Eye (tissue), 1 donor: Measurements from ENCODE around the gene CTU1.

Experiments
- DNase-seq: peaks from one replicate; pipeline ENCODE4 v3.0.0-alpha.2; 2015

Gene CTU1

DNA sequence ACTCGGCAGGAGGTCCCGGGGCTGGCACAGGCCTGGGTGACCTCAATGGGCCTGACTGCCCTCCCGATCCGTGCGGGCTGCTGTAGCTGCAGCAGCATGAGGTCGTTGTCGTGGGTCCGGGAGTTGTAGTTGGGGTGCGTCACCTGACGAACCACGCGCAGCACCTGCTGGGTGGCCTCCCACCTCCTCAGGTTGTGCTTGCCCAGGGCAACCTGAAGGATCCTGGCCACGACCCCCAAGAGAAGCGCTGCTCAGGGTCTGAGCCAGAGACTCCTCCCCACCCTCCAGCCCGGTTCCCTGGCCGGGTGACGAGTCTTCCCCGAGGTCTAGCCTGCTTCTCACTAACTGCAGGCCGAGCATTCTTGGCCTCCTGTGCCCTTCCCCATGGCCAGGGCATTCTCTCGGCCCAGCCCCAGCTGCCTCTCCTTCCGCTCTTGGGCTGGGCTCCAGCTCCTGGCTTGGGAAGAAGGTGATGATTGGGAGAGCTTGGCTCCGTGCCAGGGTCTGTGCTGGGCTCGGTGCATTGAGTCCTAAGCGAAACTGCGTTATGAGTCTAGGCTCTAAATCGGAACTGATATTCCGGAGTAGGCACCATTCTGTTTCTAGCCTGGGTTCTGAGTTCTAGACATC, 28.6 kb downstream of the CTU1 start:
- no peak for DNase-seq

DNA sequence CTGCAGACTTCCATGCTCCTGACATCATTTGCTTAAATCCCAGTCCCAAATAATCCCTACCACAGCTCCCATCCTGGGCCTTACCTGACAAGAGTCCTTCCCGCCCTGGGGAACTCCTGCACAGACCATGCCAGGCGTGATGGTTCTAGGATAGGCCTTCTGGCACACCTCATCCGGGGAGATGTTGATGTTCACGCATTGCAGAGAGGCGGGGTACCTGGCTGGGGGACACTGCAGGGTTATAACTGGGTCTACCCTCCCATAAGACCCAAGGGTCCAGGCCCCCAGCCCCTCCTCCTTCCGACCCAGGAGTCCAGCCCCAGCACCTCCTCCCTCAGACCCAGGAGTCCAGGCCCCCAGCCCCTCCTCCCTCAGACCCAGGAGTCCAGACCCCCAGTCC, 29.5 kb downstream of the CTU1 start:
- no peak for DNase-seq

DNA sequence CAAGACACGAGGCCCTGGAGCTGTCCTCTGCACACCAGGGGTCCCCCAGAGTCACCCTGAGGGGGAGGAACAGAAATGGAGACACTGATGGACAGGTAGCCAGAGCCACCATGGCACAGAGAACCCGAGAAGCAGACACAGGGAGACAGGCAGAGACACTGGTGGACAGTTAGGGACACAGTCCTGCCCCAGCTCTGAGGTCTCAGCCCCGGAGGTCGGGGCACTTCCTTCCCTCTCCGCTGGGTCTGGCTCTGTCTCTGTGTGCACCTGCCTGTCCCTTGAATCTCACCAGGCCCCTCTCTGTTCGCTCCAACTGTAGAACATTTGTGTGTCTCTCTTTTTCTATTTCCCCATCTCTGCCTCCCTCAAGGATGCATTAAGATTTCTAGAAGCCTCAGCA, 30.1 kb downstream of the CTU1 start:
- no peak for DNase-seq

DNA sequence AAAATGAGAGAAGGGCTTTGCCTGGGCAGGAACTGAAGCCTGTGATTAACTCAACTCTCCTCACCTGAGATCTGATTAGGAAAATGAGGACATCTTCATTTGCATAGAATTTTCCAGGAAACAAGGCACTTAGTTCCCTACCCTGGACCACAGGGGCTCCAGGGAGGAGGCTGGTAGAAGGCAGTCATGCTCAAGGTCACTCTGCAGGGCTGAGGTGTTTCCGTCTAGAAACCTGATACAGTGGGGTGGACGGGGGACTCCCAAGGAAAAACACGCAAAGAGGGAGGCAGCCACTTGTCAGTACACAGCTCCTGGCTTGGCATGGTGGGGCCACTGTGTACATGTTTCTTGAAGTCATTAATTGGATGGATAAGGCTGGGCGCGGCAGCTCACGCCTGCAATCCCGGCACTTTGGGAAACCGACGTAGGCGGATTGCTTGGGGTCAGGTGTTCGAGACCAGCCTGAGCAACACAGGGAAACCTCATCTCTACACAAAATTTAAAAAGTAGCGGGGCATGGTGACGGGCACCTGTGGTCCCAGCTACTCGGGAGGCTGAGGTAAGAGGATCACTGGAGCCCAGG, 31.5 kb downstream of the CTU1 start:
- no peak for DNase-seq

DNA sequence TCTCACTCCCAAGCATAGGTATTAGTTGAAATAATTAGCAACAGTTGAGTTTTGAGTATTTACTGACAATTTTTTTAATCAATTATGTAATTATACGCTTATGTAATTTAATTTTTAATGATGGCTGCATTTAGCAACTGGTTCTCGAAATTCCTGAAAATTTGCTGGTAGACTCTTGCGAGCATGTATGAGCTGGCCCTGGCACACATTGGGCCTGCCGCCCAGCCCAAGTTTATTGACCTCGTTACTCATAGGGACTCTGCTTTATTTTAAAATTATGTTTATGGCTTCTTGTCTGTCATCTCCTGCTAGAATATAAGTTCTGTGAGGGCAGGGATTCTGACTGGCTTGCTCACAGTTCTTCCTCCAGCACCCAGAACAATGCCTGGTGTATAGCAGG, 32.2 kb downstream of the CTU1 start:
- DNase-seq, result no peak

DNA sequence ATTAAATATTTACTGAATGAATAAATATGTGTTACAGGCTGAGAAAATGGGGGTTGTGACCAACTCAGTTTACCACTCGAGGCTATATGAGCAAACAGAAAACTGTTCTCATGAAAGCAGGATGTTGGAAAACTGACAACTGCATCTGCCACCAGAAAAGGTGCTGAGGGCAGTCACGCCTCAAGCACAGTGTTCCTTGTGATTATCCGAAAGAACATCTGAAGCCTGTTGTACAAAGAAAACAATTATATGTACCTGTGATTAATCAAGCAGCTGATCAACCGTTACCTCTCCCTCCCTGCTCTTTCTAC, 37.2 kb downstream of the CTU1 start:
- no peak for DNase-seq

DNA sequence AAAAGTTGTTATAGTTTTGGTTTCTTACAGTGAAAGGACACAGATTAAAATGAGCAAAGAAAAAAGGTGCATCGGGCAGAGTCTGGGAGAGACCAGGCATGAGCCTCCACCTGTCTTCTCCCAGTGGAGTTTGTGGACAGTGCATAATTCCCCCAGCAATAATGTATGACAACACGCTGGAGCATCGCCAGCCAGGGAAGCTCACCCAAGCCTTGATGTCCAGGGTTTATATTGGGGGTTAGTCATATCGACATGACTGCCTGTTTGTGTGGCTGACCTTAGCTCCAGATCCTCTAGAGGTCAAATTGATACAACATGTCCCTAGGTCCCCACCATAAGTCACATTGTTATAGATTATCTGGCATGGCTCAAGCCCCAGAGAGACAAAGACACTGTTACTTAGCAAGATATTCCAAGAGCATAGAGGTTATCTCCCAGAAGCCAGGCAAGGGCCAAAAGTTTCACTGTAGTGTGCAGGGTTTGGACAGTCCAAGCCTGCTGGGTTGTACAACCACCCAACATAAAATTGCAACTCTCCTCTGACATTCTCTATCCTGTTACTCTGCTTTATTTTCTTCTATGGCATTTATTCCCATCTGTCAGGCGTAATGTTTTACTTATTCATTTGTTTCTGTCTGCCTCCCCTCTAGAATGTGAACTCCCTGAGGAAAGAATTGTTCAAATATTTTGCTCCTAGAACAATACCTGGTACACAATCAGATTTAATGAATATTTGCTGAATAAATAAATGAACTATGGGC, 37.7 kb downstream of the CTU1 start:
- no peak for DNase-seq

DNA sequence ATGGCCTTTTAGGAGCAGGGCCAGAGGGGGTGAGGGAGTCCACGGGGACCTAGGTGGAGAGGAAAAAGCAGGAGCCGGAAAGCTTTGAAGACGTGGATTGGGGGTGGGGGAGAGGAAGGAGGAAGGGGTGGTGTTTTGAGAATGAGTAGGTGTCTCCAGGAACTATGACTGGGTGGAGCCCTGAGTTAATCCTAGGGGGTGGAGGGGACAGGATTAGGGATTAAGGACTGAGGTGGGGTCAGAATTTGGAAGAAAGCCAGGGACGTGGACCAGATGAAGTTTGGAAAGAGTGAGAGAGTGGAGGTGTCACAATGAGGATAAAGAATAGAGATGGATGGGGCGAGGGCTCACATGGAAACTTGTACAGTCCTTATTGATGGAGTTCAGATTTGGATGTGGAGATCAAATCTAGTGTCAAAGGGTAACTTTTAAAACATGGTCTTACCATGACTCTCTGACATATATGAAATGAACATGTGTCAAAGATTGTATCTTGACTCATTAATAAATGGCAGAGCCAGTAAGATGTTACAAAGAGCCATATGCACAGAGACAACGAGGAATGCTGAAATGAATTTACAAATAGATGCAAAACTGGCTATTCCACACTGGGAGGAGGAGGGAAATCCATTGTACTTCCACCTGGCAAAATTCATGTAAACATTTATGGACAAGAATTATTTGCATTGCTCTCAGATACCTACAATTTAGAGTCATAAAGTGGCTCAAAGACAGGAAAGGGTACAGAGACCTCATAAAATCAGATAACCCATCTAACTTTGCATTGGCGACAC, 41.6 kb downstream of the CTU1 start:
- DNase-seq, result no peak

DNA sequence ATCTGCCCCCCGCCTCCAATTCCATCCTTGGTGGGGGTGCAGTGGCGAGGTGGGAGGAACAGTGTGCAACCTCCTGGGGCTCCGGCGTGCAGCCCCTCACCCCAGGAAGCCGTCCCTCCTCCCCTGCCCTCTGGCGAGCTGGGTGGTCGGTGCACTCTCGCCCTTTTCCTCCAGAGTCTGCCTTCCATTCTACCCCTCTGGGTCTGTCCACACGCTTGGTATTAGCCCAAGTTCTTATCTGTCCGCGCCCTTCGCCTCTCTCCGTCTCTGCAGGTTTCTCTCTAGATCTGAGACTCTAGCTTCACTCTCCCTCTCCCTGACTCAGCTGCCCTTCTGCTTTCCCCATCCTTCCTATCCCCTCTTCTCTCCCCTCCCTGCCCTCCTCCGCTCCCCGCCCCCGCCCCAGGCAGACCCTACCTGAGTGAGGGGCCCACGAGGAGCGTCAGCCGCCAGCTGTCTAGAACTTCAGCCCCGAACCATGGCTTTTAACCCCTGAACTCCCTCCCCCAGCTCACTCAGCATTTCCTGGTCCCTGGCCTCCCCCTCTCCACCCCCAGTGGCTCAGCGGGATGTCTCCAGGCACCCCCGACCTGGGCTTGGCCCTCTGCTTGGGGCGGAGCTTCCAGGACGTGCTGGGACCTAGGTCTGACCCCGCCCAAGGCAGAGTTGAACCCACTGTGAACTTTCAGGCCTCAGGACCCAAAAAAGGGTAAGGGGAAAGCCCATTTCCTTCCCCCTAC, 42.8 kb downstream of the CTU1 start:
- no peak for DNase-seq

DNA sequence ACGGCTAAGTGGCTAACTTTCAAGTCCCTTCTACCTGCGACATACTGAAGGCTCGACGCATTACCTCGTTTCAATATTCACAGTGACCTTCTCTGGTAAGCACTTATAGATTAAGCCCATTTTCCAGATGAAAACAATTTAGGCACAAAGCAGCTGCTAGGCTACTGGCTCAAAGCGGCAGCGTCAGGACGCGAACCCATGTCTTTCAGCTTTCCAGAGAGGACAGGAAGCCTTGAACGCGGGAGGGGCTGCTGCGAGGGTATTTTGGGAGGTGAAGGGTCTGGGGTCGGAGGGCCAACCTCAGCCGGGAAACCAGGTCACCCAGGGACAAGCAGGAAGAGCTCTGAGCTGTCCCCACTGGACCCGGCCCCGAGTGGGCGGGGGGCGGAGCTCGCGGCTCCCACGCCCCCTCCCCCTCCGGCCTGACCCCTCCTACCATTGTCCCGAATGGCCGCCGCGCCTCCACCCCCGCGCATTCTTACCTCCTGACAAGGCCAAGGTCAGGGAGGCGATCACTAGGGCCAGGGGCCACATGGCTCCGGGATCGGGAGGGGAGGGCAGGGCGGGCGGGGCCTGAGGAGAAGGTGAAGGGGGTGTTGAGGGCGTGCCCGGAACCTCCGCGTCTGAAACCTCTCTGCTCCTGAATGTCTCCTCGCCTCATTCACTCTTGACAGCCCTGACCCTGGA, 43.5 kb downstream of the CTU1 start, which contains the start of gene KLK13:
TSS of gene KLK13 (minus strand) at position 559 of the 687 bp plus-strand sequence. CDS start at position 534, 25 bp downstream.
- peak; percentile 20 for DNase-seq

DNA sequence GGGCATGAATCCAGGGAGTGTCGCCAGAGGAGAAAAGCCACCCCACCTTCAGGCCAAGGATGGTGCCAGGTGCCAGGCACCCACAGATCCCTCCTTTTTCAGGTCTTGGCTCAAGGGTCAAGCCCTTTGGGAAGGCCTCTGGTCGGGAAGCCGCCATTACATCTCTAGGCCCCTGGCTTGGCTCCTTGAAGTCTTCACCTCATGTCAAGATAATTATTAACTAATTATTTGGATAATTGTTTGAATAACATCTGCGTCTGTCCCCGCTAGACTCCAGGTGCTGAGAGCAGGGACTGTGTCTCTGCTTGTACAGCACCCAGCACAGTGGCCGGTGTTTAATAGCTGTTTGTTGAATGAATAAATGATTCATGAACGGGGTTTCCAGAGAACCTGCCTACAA, 44.5 kb downstream of the CTU1 start:
- no peak for DNase-seq

DNA sequence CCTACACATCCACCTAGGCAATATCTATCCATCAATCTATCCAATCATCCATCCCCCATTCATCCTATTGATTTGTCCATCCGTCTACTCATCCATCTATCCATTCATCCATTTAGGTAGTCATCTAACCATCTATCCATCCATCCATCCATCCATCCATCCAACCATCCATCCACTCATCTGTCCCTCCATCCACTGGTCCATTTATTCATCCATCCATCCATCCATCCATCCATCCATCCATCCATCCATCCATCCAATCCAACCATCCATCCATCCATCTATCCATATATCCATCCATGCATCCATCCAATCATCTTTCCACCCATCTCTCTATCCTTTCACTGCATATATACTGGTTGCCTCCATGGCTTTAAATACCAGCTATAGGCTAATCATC, 47.2 kb downstream of the CTU1 start:
- no peak for DNase-seq

DNA sequence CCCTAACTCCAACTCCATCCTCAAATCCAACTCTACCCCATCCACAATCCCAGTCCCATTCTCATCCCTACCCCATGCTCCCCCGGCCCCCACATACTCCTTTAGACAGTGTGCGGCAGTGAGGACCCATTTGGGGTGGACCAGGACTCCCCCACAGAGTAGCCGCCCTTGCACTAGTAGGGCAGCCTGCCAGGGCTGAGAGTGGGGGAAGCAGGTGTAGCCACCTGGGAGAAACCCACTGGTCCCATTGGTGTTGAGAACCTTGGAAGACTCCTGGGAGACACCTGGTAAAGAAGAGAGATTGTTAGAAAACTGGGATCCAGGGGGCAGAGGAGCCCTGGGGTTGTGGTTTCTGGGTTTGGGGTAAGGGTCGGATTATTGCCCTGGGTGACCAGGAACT, 47.9 kb downstream of the CTU1 start:
- no peak for DNase-seq

DNA sequence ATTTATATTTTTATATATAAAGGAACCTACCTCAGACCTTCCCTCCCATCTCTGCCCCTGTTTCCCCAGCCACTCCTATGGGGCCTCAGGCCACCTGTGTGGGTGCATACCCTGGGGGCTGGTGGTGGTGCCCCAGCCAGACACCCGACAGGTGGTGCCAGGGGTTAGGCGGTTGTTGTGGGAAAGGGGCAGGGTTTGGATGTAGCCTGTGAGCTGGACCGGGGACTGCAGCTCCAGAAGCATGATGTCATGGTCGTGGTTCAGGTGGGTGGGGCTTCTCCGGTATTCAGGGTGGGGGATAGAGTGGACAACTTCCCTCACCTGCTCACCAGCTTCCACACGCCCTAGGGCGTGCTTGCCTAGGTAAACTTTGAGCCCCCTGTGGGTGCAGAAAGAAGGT, 48.5 kb downstream of the CTU1 start:
- no peak for DNase-seq

DNA sequence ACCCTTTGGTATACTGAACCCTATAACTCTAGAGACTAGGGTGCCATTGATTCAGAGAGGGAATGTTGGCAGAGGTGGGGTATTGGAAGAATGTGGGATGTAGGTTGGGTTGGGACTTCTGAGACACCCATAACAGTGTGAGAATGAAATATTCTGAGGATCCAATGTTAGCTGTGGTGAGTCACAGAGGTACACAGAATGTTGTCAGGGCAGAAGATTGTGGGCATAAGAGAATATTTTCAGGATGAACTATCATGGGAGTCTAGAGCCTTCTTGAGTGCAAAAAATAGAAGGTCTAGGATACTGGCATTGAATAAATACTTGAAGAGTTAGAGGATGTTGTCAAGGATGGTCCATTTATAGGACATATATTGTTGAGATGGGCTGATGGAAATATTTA, 52.3 kb downstream of the CTU1 start:
- DNase-seq, result no peak
